GM11168 (cell line): Measurements from ENCODE around the gene CAMTA1.

Experiments used
- in situ Hi-C: fragments of 300-500 bp; cut with MboI; formaldehyde crosslinking; loops from one replicate; pipeline ENCODE4 v1.12.0; 2022; ENCODE audit warnings: low sequenced_read_pairs; ENCODE audit not compliant: unreplicated experiment

The CAMTA1 gene

DNA sequence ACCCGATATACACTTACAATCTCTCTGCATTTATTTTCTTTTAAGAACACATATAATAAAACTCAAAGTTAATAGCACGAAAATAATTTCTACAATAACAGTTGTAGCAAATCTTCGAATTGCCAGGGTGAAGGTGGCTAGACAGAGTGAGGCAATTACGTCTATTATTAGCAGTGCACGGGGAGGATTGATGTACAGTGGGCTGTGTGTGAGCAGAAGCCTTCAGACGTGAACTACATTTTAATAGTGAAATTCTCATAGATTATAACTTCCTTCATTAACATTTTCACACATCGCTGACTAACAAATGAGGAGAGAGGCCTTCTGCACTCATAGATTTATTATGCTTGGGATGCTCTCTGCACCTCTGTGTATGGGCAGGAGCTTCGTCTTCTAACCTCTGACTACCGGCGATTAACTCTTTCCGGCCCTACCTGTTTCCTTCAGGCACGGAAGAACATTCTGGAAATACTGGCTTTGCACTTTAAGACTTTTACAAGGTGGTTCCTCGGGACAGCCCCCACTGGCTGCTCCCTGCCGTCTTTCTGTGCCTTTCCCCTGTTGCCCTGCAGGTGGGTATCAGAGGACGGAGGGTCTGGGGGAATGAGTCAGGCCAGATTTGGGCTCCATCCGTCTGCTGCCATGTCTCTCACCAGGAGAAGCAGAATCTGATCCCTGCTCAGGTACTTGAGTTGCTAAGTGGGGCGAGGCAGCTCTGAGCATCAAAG lies 200.5 kb downstream of the CAMTA1 start:
- in situ Hi-C loops = no loop called here

DNA sequence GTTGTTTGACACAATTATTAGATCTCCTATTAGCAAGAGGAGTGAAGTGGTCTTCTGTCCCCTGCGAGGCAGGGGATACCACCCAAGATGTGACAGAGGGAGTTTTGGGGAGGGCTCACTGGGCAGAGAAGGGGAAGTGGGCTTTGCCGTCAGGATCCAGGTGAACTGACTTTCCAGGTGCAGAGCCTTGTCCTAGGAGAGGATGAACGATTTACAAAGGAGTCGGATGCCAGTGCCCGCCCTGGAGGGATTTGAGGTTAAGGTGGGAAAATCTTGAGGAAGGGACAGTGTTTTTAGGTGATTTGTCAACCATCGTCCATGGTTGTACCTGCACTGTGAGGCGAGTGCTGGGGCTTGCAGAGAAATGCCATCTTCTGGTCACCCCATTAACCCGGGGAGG lies 201.0 kb downstream of the CAMTA1 start:
- in situ Hi-C loops = no loop called here

DNA sequence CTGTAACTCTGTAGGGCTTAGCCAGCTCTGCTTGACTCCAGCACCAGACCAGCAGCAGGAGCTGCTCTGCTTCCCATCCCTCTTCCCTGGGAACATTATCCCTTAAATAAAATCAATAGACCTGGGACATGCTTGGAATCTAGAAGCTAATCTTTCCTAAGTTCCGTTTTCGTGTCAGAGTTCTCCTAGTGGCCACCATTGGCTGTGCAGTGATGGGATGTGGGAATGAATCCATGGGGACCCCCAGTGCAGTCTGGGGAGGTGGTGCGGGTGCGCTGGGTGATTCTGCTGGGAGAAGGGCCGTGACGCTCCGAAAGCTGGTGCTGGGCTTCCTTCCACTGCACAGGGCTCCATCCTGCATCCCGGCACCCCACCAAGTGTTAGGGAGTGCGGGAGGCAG lies 202.7 kb downstream of the CAMTA1 start:
- in situ Hi-C loops = no loop called here

DNA sequence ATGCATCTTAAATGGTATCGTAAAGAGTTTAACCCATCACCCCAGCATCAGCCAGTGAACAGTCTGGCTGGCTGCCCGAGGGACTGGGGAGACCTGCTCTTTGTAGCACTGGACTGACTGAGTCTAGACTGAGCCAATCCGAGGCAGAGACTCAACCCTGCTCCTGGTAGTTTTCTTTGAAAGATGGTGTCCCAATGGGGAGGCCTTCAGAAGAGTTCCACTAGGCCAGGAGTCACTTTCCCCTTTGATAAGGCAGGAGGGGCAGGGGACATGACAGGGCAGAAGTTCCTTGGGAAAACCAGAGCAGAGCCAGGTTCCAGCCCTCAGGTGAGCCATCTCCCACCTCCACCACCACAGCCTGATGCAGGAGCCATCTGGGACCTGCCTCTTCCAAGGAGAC lies 203.5 kb downstream of the CAMTA1 start:
- in situ Hi-C loops = no loop called here

DNA sequence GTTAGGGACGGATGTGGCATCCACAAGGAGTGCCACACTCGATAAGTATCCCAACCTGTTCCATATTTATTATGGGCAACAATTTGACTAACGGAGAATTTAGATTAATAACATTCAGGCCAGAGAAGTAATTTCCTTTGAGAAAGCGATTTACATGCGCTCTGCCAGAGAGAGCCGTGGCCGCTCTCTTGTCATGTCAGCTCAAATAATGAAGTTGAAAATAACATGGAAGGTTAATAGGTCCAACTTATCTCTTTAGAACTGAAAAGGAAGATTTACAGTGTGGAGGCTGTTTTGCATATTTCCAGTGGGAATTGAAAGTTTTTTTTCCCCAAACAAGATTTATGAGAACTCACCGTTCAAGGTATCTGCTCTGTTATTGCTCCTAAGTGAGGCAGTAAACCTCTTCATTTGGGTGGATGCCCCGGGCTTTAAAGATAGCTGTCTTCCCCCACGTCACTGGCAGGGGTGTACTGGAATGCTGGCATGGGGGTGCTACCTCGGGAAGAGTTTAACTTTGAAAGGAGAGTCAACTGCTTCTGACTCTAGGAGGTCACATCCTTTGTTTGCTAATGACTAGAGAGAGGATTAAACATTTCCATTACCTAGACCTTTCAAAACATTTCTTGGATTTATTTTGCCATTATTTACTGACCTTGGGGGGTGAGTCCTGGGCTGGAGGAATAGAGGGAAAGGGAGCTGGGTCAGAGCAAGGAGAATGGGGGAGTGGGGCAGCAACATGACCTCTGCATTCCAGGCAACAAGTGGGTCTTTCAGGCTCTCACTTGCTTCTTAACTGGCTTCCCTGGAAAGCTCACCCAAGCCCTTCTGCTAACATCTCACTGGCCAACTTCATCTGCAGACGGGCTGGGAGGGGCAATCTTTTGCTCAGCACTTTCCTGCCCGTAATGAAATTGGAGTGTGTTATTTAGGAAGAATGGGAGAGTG lies 204.2 kb downstream of the CAMTA1 start:
- in situ Hi-C loops = no loop called here

DNA sequence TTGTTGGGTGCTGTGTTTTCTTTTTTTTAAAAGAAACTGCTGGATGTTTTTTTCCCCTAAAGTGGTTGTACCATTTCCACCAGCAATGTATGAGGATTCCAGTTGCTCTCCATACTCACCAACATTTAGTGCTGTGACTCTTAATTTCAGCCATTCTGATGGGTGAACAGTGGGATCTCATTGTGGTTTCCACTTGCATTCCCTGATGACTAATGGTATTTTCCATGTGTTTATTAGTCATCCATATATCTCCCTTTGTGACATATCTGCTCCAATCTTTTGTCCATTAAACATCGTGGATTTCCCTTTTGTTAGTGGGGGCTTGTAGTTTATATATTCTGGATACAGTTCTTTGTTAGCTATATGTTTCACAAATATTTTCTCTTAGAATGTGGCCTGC lies 206.0 kb downstream of the CAMTA1 start:
- in situ Hi-C loops = no loop called here

DNA sequence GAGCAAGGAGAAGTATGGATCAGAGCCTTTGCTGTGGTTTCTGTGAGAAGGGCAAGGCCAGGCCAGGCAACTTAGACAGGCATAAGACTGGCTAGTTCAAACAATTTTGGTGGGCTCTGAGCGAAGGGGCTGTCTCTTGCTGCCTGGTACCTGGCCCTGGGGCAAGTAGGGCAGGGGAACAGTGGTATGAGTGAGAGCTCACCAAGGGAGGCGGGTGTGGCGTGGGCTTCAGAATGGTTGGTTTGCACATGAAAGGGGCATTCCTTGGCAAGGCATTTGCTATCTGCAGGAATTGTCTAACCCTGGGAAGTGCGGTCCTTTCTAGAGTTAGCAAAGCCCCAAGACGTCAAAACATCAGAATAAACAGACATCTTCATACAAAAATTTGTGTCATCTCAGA lies 210.5 kb downstream of the CAMTA1 start:
- in situ Hi-C loops = no loop called here

DNA sequence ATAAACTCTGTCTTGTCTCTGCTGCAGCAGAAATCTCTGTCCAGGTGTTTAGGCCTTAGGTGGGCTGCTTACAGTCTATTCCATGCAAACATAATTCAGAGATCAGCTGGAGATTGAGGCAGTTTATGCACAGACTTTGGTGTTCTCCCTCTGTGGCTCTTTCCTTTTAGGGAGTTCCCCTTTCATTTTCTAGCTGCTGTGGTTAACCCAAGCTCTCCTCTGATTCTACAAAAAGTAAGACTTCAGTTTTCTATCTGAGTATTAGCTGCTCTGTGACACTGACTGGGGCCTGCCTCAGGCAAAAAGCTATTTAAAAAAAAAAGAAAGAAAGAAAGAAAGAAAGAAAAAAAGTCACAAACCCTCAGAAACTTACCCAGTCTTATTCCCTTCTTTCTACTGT lies 211.1 kb downstream of the CAMTA1 start:
- in situ Hi-C loops = no loop called here

DNA sequence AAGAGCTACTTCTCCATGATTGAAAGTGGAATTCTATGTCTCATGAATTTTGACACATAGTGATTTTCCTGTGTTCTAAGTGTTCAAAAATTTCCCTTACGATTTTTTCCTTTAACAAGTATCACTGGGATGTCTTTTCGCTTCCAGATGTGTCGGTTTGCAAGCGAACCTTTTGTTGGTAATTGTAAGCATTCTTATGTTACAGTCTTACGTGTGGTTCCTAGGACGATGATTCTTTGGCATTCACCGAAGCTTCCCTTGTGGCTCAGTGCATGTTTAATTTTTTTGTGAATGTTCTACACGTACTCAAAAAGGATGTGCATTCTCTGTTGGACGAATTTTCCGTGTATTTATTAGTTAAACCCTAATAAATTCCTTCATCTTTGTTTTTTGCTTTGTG lies 211.6 kb downstream of the CAMTA1 start:
- in situ Hi-C loops = no loop called here

DNA sequence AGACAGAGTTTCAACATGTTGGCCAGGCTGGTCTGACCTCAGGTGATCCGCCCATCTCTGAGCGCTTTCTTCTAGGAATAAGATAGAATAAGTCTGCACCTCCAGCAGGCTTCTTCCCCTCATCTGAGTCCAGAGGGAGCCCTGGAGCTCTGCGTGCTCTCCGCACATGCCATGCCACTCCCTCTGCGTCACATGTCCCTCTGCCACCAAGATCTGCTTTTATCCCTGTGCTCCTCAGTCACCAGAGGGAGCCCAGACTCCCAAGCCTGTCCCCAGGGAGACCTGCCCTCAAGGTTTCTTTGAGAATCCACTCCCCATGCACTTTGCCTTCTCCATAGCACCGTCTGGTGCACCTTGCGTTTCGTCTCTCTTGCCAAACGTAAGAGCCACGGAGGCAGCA lies 213.0 kb downstream of the CAMTA1 start:
- in situ Hi-C loops = no loop called here

DNA sequence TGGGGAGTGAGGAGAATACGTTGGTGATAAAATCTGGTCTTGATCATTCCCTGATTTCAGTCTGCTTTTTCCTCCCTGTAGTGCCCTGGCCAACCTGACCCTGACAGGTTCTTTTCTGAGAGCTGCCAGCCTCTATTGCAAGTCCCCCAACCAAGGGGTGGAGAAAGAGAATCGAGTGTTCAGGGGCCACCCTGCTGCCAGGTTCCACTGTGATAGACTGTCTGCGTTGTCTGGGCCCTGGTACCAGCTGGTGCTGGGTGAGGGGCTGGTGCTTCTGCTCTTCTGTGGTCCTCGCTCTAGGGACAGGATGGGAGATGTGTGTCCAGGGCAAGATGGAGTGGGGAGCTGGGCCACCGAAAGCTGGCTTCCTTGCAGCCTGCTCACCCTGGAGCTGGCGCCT lies 214.6 kb downstream of the CAMTA1 start:
- in situ Hi-C loops = no loop called here

DNA sequence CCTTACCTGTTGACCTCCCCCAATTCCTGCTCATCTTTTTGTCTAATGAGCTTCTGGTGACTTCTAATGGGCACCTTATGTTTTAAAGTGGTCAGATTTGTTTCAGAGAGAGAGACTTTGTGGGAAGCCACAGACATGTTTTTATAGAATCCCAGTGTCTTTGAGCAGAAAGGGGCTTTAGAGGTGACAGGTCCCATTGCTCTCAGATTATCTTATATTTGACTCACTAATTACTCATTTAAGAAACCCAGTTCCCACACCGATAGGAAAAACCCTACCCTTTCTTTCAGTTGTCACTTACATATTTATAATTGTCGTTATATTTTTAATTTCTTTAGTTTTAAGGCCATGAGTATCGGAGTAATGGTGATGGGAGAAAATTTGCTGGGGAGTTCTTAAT lies 215.5 kb downstream of the CAMTA1 start:
- in situ Hi-C loops = no loop called here

DNA sequence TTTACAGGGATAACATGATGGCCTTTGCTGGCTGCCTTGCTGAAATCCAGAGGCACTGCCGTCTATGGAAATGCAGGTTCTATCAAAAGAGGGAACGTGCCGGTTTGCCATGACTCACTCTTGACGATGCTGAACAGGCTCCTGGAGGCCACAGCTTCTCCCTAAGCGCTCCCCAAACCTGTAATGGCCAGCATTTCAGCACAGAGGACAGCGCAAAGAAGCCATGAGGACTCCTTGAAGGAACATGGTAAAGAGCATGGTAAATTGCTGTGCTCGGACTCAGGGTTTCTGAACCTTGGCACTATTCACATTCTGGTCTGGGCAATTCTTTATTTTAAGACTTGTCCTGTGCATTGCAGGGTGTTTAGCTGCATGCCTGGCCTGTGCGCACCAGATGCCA lies 217.5 kb downstream of the CAMTA1 start:
- in situ Hi-C loops = no loop called here

DNA sequence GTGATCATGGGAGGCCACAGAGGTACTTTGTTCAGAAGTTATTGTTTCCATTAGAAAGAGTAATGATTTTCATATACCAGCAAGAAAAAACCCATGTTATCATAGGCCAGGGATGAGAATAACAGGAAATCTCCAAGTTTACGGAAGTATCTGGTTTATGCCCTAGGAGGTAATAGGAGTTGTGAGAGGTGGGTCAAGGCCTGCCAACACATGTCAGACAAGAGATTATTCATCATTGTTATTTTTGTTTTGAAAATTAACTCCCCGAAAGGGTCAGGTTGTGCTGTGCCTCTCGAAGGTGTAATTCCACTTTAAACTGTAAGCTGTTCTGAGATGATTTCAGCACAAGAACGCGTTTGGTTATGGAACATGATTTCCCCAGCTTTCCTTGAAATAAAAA lies 218.4 kb downstream of the CAMTA1 start:
- in situ Hi-C loops = no loop called here

DNA sequence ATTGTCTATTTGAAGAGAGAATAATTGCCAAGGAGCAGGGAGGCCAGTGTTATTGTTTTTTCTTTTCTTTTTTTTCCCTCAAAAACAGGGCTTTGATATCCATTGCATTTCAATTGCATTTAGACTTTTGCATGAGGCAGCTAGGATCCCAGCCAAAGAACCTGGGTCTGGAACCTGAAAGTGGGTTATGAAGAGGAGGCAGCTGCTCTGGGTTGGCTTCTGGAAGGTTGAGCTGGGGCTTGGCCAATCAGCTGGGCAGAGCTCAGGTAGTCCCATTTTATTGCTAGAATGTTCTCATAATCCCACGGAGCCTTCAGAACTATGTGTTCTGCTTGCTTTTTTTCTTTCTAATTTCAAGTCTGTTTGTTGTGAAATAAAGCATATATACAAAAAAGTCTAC lies 218.9 kb downstream of the CAMTA1 start:
- in situ Hi-C loops = no loop called here

DNA sequence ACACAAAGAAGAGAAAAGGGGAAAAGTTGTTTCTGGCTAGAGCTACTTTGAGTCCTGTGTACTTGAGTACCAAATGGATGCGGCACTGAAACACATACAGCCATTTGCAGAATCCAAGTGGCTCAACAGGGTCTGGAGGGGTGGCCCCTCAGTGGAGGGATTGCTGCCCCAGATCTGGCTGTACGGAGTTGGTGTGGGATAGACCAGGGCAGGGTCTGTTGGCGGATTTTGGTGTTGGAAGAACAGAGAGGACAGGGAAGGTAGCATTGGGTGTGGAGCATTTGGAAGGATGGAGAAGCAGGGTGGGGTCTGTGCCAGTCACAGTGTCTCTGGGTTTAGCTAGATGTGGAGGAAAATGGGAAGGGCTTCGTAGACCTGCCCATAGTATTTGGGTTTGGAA lies 220.5 kb downstream of the CAMTA1 start:
- in situ Hi-C loops = no loop called here

DNA sequence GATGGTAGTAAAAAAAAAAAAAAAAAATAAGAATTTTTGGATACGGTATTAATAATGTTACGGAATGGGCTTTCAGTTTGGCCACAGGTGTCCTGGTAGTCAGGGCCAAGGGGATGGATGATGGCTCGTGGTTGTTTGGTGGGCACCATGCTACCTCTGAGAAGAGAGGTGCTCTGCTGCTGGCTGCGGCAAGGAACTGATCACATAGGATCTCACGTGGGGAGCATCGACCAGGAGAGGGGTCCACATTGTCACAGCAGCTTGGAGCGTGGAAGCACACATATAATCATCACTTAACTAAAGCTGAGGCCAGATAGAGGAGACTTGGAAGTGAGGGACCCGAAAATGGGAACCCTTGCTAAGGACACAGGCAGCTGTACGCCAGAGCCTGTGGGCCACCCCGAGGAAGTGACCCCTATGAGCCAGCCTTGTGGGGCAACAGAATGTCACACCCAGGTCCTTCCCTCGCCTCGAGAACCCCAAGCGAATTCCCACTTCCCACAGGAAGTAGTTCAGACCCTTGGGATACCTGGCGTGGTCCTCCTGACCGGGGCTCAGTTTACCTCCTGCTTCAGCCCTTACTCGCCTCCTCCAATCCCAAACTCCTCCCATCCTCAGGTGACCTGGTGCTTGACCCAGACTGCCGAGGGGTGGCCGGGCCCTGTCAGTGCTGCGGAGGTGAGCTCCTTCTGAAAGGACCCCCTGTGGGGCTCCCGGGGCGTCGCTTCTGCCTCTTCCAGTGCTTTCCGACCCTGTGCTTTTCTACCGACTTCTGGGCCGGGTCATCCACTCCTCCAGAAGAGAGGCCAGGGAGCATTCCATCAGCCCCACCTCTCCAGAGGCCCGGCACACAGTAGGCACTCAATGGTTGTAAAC lies 222.0 kb downstream of the CAMTA1 start:
- in situ Hi-C loops = no loop called here

DNA sequence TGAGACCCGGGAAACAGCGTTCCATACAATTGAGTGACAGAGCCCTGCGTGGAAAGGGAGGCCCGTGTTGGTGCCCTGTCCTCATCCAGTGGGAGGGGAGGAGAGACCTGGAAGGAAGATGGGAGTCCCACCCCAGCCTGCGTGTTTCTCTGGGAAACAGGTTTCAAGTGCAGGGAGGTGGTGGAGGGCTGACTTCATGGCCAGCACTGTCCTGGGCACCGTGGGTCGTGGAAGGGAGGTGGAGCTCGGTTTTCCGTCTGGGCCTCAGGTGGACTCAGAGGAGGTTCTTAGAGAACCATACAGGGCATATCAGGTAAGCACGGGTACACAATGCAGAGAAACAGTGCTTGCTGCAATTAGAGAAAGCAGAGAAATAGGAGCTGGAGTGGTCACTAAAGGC lies 222.6 kb downstream of the CAMTA1 start:
- in situ Hi-C loops = no loop called here

DNA sequence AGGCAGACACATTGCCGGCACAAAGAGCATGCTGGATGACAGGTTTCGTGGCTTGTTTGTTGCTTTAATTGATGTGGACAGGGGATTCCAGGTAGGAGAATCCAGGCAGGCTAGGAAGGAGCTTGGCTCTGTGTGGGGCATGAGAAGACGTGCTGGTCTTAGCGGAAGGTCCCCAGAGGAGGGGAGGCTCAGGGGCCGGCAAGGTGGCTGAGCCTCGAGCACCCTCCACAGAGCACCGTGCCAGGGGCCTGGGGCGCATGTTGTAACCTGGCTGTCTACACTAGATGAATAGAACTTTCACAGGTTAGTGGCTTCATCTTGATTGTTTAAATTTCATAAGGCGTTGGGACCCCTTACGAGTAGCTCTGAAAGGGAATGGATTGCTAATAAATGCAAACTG lies 223.1 kb downstream of the CAMTA1 start:
- in situ Hi-C loops = no loop called here

DNA sequence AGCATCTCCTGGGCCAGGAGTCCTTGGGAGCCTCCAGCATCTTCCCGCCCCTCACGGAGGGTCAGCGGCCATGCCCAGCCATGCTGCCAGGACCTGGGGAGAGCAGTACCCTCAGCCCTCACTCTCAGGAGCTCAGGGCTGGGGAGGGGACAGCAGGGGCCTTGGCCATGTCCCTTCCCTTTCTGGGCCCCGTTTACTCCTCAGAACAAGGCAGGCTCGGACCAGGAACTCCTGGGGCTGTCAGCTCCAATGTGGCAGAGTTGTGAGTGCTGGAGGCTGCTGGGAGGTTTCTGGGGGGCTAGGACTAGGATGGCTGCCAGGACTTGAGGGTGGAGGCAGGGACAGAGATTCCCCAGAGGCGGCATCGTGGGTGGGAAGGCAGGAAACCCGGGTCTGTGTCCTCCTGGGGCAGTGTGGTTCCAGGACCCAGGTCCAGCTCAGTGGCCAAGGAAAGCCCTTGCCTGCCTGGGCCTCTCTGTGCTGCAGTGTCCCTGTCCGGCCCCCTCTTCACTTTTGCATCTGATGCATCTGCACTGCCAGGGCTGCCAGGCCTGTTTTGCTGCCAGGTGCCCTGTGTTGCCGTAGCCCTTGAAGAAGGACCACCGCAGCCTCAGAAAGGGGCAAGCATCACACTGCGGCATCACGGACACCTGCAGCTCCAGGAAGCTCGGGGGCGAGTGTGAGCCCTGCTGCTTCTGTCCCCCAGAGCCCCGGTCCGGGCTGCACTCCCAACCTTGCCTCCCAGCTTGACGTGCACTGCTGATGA lies 223.9 kb downstream of the CAMTA1 start:
- in situ Hi-C loops = no loop called here
